Middle frontal gyrus (tissue), 1 donor: Measurements from ENCODE around the gene KATNBL1.
"Not testable (repeated sequence)": the region's sequence is repeated elsewhere in the genome, so short reads cannot be mapped to it uniquely, and the experiment has no call there.

Experiments used
- DNase-seq: peaks from one replicate; pipeline ENCODE4 v3.0.0-alpha.2; 2015; ENCODE audit warnings: low spot score; ENCODE audit errors: extremely low spot score

KATNBL1 gene

DNA sequence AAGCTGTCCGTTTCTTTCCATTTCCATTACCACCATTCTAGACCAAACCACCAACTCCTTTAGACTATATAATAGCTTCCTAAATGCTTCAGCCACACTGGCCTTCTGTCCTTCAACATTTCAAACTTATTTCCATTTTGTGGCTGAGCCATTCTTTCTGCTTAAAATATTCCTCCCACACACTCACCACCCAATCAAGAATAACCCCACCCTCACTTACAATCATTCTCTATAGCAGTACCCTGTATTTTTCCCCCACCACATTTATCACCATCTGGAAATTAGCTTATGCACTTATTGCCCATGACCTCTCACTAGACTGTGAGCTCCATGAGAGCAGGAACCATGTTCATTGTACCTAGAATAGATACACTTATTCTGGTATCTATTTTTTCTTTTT lies 6.6 kb downstream of the KATNBL1 start:
- no peak for DNase-seq

DNA sequence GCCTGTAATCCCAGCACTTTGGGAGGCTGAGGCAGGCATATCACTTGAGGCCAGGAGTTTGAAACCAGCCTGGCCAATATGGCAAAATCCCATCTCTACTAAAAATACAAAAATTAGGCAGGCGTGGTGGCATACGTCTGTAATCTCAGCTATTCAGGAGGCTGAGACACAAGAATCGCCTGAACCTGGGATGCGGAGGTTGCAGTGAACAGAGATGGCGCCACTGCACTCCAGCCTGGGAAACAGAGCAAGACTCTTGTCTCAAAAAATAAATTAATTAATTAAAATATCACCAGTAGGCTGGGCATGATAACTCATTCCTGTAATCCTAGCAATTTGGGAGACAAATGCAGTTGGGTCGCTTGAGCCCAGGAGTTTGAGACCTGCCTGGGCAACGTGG lies 16.6 kb downstream of the KATNBL1 start:
- DNase-seq, result not testable (repeated sequence)

DNA sequence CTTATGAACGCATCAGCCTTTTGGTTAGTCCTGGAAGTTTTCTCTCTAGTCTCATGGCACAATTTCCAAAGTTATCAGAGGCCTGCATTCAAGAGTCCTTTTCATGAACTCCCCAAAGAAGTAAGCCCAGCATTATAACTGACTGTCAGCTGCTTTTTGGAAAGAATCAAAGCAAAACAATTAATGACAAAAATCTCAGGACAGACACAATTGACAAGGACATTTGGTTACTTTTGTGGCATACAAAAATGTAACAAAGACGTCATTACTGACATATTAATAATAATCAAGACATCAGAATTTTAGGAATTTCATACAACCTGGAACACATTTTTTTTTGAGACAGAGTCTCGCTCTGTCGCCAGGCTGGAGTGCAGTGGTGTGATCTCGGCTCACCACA lies 21.2 kb downstream of the KATNBL1 start:
- no peak for DNase-seq

DNA sequence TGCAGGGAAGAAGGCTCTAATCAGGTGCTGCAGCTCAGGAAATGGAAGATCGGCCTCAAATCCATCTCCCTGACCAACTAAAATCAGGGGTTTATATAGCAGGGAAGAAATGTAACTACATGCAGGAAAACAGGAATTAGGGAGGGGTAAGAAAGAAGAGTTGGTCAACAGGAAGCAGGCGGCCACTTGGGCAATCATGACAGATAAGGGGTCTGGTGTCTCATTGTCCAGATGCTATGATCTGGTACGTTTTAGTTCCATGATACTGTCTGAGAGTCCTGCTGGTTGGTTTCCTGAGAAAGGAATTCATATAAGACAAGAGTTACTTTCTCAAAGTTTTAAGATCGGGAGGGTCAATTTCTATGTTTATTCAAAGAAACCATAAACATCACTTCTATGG lies 24.2 kb downstream of the KATNBL1 start:
- DNase-seq, result no peak

DNA sequence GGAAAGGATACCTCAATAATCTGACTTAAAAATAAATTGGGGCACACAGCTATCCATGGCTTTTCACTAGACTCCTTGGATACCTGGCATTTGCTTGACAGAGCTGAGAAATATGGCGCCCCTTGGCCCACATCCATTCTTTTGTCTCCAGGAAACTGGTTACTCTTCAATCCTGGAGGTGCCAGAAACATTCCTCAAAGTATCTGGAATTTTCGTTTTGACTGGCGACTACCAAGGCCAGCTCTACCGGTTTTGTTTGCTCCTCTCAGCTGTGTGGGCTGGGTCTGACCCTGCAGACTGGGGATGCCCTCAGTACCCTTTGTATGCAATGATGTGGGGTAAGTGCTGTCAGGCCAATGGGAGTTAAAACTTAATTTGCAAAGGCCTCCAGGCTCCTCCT lies 27.0 kb downstream of the KATNBL1 start:
- no peak for DNase-seq

DNA sequence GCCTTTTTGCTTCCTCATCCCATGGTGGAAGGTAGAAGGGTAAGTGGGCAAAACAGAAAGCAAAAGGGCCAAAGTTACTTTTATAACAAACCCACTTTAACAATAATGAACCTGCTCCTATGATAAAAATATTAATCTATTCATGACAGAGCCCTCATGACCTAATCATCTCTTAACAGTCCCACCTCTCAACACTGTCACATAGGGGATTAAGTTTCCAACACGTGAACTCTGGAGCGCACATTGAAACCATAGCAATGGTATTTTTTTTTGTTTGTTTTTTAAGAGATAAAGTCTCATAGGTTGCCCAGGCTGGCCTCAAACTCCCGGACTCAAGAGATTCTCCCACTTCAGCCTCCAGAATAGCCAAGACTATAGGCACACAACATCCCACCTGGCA lies 30.7 kb downstream of the KATNBL1 start:
- DNase-seq, result no peak

DNA sequence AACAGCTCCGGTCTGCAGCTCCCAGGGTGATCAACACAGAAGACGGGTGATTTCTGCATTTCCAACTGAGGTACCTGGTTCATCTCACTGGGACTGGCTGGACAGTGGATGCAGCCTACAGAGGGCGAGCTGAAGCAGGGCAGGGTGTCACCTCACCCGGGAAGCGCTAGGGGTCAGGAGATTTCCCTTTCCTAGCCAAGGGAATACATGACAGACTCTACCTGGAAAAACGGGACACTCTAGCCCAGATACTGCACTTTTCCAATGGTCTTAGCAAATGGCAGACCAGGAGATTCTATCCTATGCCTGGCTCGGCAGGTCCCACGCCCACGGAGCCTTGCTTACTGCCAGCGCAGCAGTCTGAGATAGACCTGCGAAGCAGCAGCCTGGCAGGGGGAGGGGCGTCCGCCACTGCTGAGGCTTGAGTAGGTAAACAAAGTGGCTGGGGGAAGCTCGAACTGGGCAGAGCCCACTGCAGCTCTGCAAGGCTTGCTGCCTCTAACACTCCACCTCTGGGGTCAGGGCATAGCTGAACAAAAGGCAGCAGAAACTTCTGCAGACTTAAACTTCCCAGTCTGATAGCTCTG lies 43.8 kb downstream of the KATNBL1 start:
- DNase-seq, result not testable (repeated sequence)

DNA sequence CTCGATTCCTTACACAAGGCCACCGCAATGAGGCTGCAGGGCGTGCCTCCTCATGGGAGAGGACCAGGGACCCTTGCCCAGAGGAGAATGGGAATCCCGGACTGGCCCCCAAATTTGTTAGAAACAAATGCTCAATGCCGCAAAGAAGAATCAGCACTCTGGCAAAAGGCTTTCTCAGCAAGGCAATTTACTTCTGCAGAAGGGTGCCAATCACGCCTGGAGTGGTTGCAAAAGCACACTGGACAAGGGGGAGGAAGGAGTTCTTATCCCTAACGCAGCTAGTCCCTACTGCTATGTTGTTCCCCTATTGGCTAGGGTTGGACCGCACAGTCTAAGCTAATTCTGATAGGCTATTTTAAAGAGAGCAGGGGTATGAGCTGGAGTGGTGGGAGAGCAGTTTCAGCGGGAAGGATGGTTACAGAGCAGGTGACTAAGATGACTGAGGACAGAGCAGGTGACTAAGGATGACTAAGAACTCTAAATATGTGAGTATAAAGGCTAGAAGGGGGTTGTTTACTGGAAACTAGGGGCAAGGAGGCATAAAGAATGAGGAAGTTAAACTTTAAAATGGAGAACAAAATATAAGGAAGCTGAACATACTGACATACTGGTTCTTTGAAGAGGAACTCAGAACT lies 48.5 kb downstream of the KATNBL1 start:
- DNase-seq, result no peak

DNA sequence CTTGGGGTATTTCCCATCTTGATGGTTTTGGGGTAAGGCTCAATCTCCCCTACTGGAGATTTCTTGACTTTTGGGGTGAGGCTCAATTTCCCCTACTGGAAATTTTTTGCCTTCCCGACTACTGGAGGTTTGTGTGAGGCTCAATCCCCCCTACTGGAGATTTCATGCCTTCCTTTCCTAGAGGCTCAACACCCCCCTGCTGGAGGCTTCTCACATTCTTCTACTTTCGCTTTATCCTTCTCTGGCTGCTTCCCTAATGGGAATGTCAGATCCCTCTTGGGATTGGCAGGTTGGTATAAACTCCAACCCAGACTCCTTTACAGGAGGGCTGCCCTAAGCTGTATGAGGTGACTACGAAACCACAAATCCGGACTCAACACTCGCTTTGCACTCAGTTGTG lies 49.2 kb downstream of the KATNBL1 start:
- no peak for DNase-seq

DNA sequence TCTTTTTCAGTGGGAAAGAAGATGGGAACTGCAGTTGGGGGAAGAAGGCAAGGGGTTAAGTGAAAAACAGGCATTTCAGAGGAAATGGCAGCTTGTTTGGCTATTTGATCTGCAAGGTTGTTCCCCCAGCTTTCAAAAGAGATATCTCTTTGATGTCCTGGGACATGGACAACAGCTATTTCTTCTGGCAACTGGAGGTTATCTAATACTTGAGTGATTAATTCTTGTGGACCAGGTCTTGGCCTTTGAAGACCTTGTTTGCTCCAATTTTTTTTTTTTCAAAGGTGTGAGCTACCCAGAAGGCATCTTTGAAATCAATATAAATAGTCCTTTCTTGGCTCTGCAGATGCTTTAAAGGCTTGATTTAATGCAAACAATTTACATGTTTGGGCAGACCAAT lies 51.5 kb downstream of the KATNBL1 start:
- DNase-seq, result no peak

DNA sequence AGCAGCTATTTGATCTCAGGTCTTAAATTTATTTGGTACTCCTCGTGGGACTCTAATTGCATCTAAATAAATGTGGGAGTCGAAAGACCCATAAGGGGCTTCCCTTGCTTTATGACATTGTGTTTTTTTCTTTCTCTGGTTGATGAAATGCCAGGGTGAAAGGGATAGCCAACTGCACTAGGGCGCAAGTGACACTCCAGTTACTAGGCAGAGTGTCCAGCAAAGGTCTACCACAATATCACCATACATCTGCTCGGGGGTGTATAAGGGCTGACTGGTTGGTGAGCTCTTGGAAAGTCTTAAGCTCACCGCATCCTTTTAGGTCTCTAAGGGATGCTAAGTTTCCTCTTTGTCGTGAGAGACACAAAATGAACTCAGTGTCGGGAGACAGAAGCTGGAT lies 54.0 kb downstream of the KATNBL1 start:
- DNase-seq, result no peak

DNA sequence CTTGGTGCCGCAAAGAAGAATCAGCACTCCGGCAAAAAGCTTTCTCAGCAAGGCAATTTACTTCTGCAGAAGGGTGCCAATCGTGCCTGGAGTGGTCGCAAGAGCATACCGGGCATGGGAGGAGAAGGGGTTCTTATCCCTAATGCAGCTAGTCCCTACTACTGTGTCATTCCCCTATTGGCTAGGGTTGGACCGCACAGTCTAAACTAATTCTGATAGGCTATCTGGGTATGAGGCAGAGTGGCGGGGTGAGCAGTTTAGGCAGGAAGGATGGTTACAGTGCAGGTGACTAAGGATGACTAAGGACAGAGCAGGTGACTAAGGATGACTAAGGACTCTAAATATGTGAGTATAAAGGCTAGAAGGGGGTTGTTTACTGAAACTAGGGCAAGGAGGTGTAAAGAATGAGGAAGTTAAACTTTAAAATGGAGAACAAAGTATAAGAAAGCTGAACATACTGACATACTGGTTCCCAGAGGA lies 55.1 kb downstream of the KATNBL1 start:
- DNase-seq, result no peak

DNA sequence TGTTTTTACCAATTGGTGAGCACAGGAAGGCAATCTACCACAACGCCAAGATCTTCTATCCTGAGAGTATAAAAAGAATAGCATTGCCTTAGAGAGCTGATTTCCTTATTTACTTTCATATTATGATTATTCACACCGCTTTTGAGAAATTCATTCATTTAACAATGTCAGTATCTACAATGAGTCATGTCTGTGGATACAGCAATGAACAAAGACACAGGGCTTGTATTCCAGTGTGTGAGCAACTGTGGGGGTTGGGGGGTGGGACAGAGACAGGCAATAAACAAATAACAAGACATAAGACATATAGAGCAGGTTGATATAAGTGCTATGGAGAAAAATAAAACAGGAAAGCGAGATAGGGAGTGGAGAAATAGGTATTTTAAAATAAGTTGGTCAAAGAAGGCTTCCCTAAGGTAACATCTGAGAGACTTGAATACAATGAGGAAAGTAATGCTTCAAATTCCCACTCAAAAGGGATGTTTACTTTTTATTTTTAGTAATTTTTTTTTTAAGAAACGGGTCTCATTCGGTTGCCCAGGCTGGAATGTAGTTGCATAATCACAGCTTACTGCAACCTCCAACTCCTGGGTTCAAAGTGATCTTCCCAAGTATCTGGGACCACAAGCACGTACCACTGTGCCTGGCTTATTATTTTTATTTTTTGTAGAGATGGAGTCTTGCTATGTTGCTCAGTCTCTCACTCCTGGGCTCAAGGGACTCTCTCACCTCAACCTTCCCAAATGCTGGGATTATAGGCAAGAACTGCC lies 62.3 kb downstream of the KATNBL1 start:
- DNase-seq, result no peak

DNA sequence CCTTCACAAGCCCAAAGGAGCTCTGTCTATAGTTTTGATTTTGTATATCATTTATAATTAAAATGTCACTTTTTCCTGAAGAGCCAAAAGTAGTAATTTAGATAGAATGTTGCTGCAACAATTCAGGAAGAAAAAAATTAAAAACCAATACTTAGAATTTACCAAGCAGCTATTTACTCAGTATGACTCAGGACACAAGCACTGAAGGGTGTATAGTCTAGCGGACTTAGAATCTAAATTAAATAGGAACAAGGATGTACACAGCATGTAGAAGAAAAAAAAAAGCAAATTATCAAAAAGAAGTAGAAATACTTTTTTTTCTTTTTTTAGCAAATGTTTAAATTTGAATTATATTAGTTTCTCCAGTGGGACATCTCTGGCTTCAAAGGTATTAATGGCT lies 76.4 kb downstream of the KATNBL1 start:
- DNase-seq, result no peak

DNA sequence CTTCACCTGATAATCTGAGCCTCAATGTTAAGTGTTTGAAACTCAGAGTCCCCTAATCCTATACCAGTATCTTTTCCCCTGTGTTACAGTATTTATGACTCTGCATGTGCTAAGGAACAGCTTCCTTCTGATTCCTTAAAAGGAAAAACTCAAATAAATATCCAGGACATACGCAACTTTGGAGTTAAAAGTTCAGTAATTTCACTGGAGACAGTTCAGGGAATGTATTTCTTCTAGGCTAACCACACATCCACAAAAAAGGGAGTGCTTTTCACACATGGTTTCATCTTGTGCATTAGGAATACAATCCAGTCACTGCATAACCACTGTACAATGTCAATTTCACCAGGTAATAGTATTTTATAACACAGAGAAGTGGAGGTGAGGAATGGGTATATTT lies 77.0 kb downstream of the KATNBL1 start:
- no peak for DNase-seq

DNA sequence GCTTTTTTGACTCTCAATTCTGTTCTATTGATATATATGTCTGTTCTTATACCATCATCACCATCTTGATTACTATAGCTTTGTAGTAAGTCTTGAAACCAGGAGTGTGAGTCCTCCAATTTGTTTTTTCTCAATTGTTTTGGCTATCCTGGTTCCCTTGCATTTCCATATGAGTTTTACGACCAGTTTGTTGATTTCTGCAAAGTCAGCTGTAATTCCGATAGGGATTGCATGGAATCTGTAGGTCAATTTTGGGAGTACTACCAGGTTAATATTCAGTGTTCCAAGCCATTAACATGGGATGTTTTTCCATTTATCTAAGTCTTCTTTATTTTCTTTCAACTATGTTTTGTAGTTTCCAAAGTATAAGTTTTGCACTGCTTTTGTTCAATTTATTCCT lies 81.0 kb downstream of the KATNBL1 start:
- DNase-seq, result no peak

DNA sequence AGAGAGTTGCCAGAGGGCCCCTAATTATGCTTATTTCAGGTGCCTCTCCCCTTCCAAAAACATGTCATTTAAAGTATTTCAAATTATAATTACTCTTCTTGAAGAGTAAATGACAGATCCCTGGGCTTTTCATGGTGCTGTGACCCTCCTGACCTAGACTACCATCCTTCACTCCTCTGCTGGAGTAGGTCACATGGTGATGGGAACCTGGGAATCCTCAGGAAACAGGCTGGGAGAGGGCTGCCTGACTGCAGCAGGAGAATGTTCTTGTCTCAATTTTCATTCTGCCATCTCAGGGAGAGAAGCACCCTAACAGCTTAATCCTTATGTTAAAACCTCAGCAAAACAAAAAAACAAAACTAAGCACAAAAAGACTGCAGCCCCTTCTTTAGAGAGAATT lies 83.4 kb downstream of the KATNBL1 start:
- no peak for DNase-seq

DNA sequence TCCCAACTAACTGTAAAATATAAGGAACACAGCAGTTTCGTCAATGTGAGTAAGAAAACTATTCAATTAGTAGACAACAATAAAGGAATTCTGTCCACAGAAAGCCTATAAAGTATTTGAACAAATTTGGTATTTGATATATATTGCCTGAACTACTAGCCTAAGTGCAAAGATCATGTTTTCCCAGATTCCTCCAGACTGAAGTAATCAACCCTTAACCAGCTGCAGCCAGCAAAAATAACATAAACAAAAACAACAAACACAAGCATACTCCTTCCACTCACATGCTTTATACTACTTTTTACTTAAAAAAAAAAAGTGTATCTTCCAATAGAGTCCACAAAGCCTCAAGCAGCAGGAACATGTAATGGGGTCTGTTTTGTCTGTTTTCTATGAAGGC lies 84.0 kb downstream of the KATNBL1 start:
- no peak for DNase-seq

DNA sequence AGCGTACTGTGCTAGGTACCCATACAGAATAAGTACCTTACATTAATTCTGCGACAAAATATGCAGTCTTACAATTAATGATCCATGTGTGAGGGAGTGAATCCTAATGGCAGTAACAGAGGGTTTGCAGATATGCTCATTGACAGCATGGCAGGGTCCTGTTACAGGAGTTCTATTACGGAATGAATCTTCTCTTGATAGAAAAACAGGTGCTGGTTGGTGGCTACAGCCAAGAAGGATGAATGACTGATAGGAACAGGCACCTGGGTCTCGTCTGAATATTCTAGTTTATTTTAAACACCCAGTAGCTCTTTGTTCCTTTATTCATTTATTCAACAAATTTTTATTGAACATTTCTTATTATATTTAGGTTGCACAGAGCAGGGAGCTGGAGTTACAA lies 85.2 kb downstream of the KATNBL1 start:
- DNase-seq, result no peak

DNA sequence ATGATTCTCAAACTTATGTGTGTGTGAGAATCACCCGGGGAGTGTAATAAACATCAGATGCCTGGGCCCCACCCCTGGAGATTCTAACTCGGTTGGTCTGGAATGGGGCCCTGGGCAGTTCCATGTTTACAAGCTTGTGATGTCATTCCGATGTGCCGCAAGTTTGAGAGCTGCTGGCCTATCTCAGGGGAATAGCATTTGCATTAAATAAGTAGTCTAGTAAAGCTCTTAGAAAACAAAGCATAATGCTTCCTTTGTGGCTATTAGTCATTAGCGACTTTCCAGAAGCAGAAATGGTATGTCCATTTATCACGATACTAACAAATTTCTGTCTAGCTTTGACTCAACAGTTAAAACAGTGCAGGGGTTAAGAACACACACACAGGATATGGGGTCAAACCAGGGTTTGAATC lies 87.1 kb downstream of the KATNBL1 start:
- no peak for DNase-seq

DNA sequence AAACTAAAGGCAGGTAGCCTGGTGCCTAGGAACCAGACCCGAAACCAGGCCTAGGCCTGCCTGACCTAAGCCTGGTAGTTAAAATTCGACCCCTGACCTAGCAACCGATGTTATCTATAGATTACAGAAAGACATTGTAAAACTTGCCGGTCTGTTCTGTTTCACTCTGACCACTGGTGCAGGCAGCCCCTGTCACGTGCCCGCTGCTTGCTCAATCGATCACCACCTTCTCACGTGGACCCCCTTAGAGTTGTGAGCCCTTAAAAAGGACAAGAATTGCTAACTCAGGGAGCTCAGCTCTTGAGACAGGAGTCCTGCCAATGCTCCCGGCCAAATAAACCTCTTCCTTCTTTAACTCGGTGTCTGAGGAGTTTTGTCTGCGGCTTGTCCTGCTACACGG lies 88.1 kb downstream of the KATNBL1 start:
- DNase-seq, result not testable (repeated sequence)

DNA sequence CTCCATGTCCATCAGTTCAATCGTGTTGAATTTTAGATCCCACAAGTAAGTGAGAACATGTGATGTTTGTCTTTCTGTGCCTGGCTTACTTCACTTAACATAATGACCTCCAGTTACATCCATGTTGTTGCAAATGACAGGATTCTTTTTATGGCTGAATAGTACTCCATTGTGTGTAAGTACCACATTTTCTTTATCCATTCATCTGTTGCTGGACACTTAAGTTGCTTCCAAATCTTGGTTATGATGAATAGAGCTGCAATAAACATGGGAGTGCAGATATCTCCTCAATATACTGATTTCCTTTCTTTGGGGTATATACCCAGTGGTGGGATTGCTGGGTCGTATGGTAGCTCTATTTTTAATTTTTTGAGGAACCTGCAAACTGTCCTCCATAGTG lies 89.5 kb downstream of the KATNBL1 start:
- not testable (repeated sequence) for DNase-seq

DNA sequence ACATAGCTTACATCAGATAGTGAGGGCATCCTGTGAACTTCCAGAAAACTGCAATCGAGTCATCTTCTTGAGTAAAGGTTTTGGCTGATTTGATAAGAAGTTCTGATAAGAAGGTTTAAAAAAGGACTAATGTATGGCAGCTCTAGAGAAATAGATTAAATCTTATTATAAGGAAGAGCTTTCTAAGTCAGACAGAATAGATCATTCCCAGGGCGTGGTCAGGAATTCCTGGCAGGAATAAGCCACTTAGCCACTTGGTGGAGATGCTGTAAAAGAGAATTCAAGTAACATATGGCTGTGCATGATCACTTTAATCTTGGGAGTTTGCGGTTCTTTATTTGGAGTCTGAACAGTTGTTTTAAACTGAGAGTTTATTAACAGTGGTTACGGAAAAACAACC lies 90.6 kb downstream of the KATNBL1 start:
- no peak for DNase-seq
